Lung (tissue), 12 donors: ENCODE measurements around the gene DMBT1. TPM values are rescaled to one million over a fixed set of nuclear protein-coding genes. Genes with fewer than 3 reads are reported as not detected.
A peak's percentile ranks its signal among the peaks of the same experiment; 100 is the strongest.

Experiments used
- ATAC-seq: fragments of 200-7000 bp; cut with Tn5 transposase; one replicate; pipeline ENCODE4 v1.9.1; 2020; ENCODE audit warnings: moderate number of reproducible peaks; ENCODE audit not compliant: insufficient read depth, low FRiP score
- DNase-seq, 3 donors: peaks; one replicate each; pipeline ENCODE4 v3.0.0-alpha.2; 2013 to 2017
- H3K27ac ChIP-seq, 2 donors: one replicate each; pipeline ENCODE4 v1.5.1; 2013; ENCODE audit warnings: mild to moderate bottlenecking in 2 of 2, moderate library complexity in 2 of 2, control low read depth in 1 of 2, inconsistent platforms in 1 of 2, low read depth in 1 of 2, low read length in 1 of 2
- H3K27me3 ChIP-seq, 3 donors: one replicate each; pipeline ENCODE4 v1.5.1; 2013; ENCODE audit warnings: low read length in 2 of 3; ENCODE audit not compliant: control insufficient read depth in 3 of 3, insufficient read depth in 3 of 3
- H3K36me3 ChIP-seq, 4 donors: one replicate each; pipeline ENCODE4 v1.5.1; 2013; ENCODE audit warnings: low read length in 4 of 4, mild to moderate bottlenecking in 1 of 4, moderate library complexity in 1 of 4; ENCODE audit not compliant: control insufficient read depth in 4 of 4, insufficient read depth in 4 of 4
- H3K4me1 ChIP-seq, 5 donors: one replicate each; pipeline ENCODE4 v1.5.1; 2013; ENCODE audit warnings: low read length in 5 of 5, mild to moderate bottlenecking in 2 of 5, moderate library complexity in 1 of 5; ENCODE audit not compliant: control insufficient read depth in 5 of 5, insufficient read depth in 5 of 5
- H3K4me3 ChIP-seq: one replicate; pipeline ENCODE4 v1.5.1; 2013; ENCODE audit warnings: mild to moderate bottlenecking, control low read depth, moderate library complexity
- H3K9ac ChIP-seq, 2 donors: one replicate each; pipeline ENCODE4 v1.5.1; 2013; ENCODE audit warnings: low read length in 2 of 2, control low read depth in 1 of 2; ENCODE audit not compliant: insufficient read depth in 1 of 2
- H3K9me3 ChIP-seq, 4 donors: one replicate each; pipeline ENCODE4 v1.5.1; 2013; ENCODE audit warnings: low read length in 3 of 4, mild to moderate bottlenecking in 1 of 4, moderate library complexity in 1 of 4; ENCODE audit not compliant: control insufficient read depth in 4 of 4, insufficient read depth in 3 of 4
- WGBS, 2 donors: extraction: QIAGEN DNeasy Blood & Tissue Kit; methylation state at CpG; one replicate each; pipeline ENCODE4 v1.1.7; 2013; 5-methylcytosine and 5-hydroxymethylcytosine counted together
- polyA plus RNA-seq, 2 donors: library from polyadenylated mRNA; stranded (reverse); fragments of 200-250 nt; gene quantifications; one replicate each; pipeline ENCODE4 v1.2.1, GENCODE V29; 2013
- total RNA-seq, 2 donors: library from RNA; depleted of rRNA in 1 of 2; stranded (reverse); fragments of >200 nt in 1 of 2; gene quantifications; one replicate each; pipeline ENCODE4 v1.2.1, GENCODE V29; 2014 to 2021
- TF ChIP-seq, protein P1 (sequence below): IDR thresholded peaks from 2 replicates; pipeline ENCODE4 v1.5.1; 2012; ENCODE audit warnings: mild to moderate bottlenecking; ENCODE audit errors: control extremely low read depth, extremely low read depth
- donor health status: control.
- donor health status: control.
- donor health status: Bipolar disorder and iron deficiency.
- donor health status: healthy.
- donor health status: DM: yes; HTN: yes; CAD: no.

DMBT1 gene
- total and polyA plus RNA-seq, 4 donors, result 21.1 to 337 (median 111) TPM

- 55 to 63% methylated on average over 5 of the region's 5 CpGs for WGBS, 2 donors
- Histone ChIP-seq H3K9ac (no peak overlapping the region), H3K4me3 (no peak overlapping the region), H3K27me3 (peaks cover 0 to 10% (median 8%) of the 10 kb centered on the region in 3 donors), H3K9me3 (no peaks in the 10 kb centered on the region), H3K4me1 (peaks cover 0 to 3% (median 0%) of the 10 kb centered on the region in 5 donors), H3K36me3 (no peaks in the 10 kb centered on the region), H3K27ac (no peak overlapping the region)
- ATAC-seq (no peak), DNase-seq (peak in 1 of 3 donors; percentile 6)
- TF ChIP-seq, protein P1, sequence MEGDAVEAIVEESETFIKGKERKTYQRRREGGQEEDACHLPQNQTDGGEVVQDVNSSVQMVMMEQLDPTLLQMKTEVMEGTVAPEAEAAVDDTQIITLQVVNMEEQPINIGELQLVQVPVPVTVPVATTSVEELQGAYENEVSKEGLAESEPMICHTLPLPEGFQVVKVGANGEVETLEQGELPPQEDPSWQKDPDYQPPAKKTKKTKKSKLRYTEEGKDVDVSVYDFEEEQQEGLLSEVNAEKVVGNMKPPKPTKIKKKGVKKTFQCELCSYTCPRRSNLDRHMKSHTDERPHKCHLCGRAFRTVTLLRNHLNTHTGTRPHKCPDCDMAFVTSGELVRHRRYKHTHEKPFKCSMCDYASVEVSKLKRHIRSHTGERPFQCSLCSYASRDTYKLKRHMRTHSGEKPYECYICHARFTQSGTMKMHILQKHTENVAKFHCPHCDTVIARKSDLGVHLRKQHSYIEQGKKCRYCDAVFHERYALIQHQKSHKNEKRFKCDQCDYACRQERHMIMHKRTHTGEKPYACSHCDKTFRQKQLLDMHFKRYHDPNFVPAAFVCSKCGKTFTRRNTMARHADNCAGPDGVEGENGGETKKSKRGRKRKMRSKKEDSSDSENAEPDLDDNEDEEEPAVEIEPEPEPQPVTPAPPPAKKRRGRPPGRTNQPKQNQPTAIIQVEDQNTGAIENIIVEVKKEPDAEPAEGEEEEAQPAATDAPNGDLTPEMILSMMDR, result no peak
Measured at GRCh38 chr10:122567056-122567660, 6.6 kb downstream of the DMBT1 start.

GRCh38 chr10:122568551-122568950 lies 8.0 kb downstream of the DMBT1 start:
- Histone ChIP-seq H3K9me3 (no peaks in the 10 kb centered on the region), H3K4me3 (no peak overlapping the region), H3K4me1 (peaks cover 0 to 3% (median 0%) of the 10 kb centered on the region in 5 donors), H3K27ac (no peak overlapping the region), H3K36me3 (no peaks in the 10 kb centered on the region), H3K9ac (no peak overlapping the region), H3K27me3 (peaks cover 0 to 9% (median 4%) of the 10 kb centered on the region in 3 donors)
- TF ChIP-seq, protein P1, result no peak
- WGBS, 2 donors, result 84 to 91% methylated on average over 8 of the region's 8 CpGs
- no peak for DNase-seq
- no peak for ATAC-seq

GRCh38 chr10:122570920-122571319 lies 10.4 kb downstream of the DMBT1 start:
- no peak overlapping the region for H3K4me3 ChIP-seq
- WGBS, 2 donors, result 77 to 78% methylated on average over 6 of the region's 6 CpGs
- peaks cover 0 to 7% (median 0%) of the 10 kb centered on the region in 4 donors for H3K9me3 ChIP-seq
- no peak for ATAC-seq
- H3K4me1 ChIP-seq, result peaks cover 0 to 1% (median 0%) of the 10 kb centered on the region in 5 donors
- TF ChIP-seq, protein P1, result no peak
- peaks cover 0 to 4% (median 0%) of the 10 kb centered on the region in 3 donors for H3K27me3 ChIP-seq
- no peak overlapping the region for H3K27ac ChIP-seq
- DNase-seq, result no peak
- no peak overlapping the region for H3K9ac ChIP-seq
- no peaks in the 10 kb centered on the region for H3K36me3 ChIP-seq
